NCI-H128 (cell line): ENCODE data around the gene MCCC1.
"Not testable (repeated sequence)": the region's sequence is repeated elsewhere in the genome, so short reads cannot be mapped to it uniquely, and the experiment has no call there.

Experiments
- DNase-seq: peaks from one replicate; lab custom pipeline; 2025; ENCODE audit not compliant: unreplicated experiment; lab: John Stamatoyannopoulos, UW

Gene MCCC1

GRCh38 chr3:183106635-183107034 is 7.3 kb upstream of the MCCC1 start:
- no peak for DNase-seq

GRCh38 chr3:183103950-183104349 is 4.7 kb upstream of the MCCC1 start:
- not testable (repeated sequence) for DNase-seq

GRCh38 chr3:183101040-183101439 is 1.7 kb upstream of the MCCC1 start:
- DNase-seq: not testable (repeated sequence)

GRCh38 chr3:183100376-183100775 is 1.1 kb upstream of the MCCC1 start:
- DNase-seq: no peak

- DNase-seq: no peak
These were observed 525 bp upstream of the MCCC1 start for GRCh38 chr3:183099838-183100204.

- DNase-seq: no peak
These were observed 715 bp downstream of the MCCC1 start for GRCh38 chr3:183098536-183099025.

GRCh38 chr3:183094711-183095110 is 4.6 kb downstream of the MCCC1 start:
- no peak for DNase-seq

GRCh38 chr3:183092256-183092655 is 7.0 kb downstream of the MCCC1 start:
- DNase-seq: no peak

GRCh38 chr3:183087184-183087583 is 12.1 kb downstream of the MCCC1 start:
- no peak for DNase-seq

GRCh38 chr3:183085634-183086390 is 13.5 kb downstream of the MCCC1 start:
- no peak for DNase-seq

- no peak for DNase-seq
These were observed 16.9 kb downstream of the MCCC1 start for GRCh38 chr3:183082355-183082915.

GRCh38 chr3:183081459-183082183 is 17.7 kb downstream of the MCCC1 start:
- no peak for DNase-seq

- DNase-seq: no peak
These were observed 18.7 kb downstream of the MCCC1 start for GRCh38 chr3:183080628-183081027.

- no peak for DNase-seq
These were observed 24.4 kb downstream of the MCCC1 start for GRCh38 chr3:183074881-183075280.

- no peak for DNase-seq
These were observed 25.0 kb downstream of the MCCC1 start for GRCh38 chr3:183074261-183074660.

- DNase-seq: no peak
These were observed 25.5 kb downstream of the MCCC1 start for GRCh38 chr3:183073839-183074238.

- no peak for DNase-seq
These were observed 28.4 kb downstream of the MCCC1 start for GRCh38 chr3:183070892-183071291.

GRCh38 chr3:183069086-183069485 is 30.2 kb downstream of the MCCC1 start:
- no peak for DNase-seq

GRCh38 chr3:183066891-183067290 is 32.4 kb downstream of the MCCC1 start:
- DNase-seq: not testable (repeated sequence)

GRCh38 chr3:183064475-183064874 is 34.8 kb downstream of the MCCC1 start:
- no peak for DNase-seq

GRCh38 chr3:183061391-183062172 is 37.7 kb downstream of the MCCC1 start:
- no peak for DNase-seq
